Measurements from ENCODE around the gene PEPD.

The PEPD gene

DNA sequence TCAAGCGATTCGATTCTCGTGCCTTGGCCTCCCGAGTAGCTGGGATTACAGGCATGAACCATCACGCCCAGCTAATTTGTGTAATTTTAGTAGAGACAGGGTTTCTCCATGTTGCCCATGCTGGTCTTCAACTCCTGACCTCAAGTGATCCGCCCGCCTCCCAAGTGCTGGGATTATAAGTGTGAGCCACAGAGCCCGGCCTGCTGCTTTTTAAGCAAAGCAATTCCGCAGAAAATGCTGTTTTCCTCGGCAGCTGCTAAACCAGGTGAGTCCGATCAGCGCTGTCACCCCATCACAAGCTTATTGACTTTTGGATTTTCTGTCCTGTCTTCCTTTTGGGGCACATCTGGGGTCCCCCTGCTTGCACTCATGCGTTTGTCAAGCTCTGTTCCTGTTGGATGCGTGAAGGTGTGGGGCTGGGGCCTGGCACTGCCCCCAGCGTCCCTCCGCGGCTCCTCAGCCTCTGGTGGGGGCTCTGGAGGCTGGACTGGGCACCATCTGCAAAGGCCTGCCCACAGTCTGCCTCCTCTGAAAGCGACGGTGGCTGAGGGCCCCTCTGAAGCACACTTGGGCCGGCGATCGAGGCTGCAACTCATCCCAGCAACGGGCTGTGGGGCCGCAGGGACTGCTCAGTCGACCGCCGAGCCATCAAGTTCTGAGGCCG lies 122.4 kb downstream of the PEPD start:
- no peak overlapping the region for H3K27ac ChIP-seq (ENCODE audit: low read depth, low read length, poor library complexity, severe bottlenecking)
- no peak for TF ChIP-seq EZH2 (IDR thresholded peaks at IDR 0.05; ENCODE audit: borderline replicate concordance, low read length)
- TF ChIP-seq, protein P1, sequence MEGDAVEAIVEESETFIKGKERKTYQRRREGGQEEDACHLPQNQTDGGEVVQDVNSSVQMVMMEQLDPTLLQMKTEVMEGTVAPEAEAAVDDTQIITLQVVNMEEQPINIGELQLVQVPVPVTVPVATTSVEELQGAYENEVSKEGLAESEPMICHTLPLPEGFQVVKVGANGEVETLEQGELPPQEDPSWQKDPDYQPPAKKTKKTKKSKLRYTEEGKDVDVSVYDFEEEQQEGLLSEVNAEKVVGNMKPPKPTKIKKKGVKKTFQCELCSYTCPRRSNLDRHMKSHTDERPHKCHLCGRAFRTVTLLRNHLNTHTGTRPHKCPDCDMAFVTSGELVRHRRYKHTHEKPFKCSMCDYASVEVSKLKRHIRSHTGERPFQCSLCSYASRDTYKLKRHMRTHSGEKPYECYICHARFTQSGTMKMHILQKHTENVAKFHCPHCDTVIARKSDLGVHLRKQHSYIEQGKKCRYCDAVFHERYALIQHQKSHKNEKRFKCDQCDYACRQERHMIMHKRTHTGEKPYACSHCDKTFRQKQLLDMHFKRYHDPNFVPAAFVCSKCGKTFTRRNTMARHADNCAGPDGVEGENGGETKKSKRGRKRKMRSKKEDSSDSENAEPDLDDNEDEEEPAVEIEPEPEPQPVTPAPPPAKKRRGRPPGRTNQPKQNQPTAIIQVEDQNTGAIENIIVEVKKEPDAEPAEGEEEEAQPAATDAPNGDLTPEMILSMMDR (IDR thresholded peaks at IDR 0.05; ENCODE audit: low read length) = no peak
- no peak overlapping the region for H3K4me3 ChIP-seq (ENCODE audit: low read depth, low read length, poor library complexity, severe bottlenecking)
- H3K4me1 ChIP-seq (ENCODE audit: insufficient read depth, low read length, severe bottlenecking) = no peaks in the 10 kb centered on the region
- no peak overlapping the region for H3K9ac ChIP-seq (ENCODE audit: low read length)
- H4K20me1 ChIP-seq (ENCODE audit: insufficient read depth, low read length) = no peaks in the 10 kb centered on the region
- no peaks in the 10 kb centered on the region for H3K9me2 ChIP-seq (ENCODE audit: low read depth, low read length)
- H2AFZ ChIP-seq (ENCODE audit: low read length) = no peak overlapping the region
- H3K36me3 ChIP-seq (ENCODE audit: insufficient read depth, low read length) = no peaks in the 10 kb centered on the region
- no peak overlapping the region for H3K4me2 ChIP-seq (ENCODE audit: low read length)
- H3F3A ChIP-seq (ENCODE audit: insufficient read depth, low read length) = no peaks in the 10 kb centered on the region
- H3K27me3 ChIP-seq (ENCODE audit: insufficient read depth, low read length) = no peaks in the 10 kb centered on the region
- no peaks in the 10 kb centered on the region for H3K9me3 ChIP-seq (ENCODE audit: low read length)
- H3K79me2 ChIP-seq (ENCODE audit: insufficient read depth, low read length) = no peaks in the 10 kb centered on the region

DNA sequence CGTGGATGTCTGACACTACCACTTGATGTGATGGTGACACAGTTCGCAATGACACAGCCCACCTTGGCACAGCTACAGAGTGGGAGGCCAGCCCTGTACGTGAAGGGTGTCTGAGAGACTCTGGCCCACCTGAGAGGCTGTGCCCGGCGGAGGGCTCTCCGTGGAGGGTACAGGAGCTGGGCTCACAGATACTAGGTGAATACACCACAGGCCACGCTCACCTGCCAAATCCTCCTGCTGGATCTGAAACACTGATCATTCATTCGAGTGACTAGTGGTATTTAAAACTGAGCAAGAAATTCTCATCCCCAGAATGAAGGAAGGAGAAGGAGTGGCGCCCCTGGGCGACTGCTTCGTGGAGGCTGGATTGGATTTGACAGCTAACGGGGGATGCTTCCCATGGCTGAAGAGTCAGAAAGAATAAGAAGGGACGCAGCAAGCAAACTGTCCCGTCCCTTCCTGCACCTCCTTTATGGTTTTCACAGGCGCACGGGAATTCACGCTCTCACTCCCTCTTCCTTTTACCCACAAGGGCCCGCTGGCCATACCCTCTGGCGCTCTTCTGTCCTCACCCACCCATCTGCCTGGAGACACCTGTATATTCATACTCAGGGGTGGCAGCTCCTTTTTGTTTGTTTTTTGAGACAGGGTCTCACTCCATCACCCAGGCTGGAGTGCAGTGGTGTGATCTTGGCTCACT lies 123.1 kb downstream of the PEPD start:
- Histone ChIP-seq H3K4me1 (ENCODE audit: insufficient read depth, low read length, severe bottlenecking) (no peaks in the 10 kb centered on the region), H3K4me2 (ENCODE audit: low read length) (no peak overlapping the region), H3K27ac (ENCODE audit: low read depth, low read length, poor library complexity, severe bottlenecking) (no peak overlapping the region), H3K9ac (ENCODE audit: low read length) (no peak overlapping the region), H3K27me3 (ENCODE audit: insufficient read depth, low read length) (no peaks in the 10 kb centered on the region), H3K36me3 (ENCODE audit: insufficient read depth, low read length) (no peaks in the 10 kb centered on the region), H3K9me2 (ENCODE audit: low read depth, low read length) (no peaks in the 10 kb centered on the region), H3K4me3 (ENCODE audit: low read depth, low read length, poor library complexity, severe bottlenecking) (no peak overlapping the region), H3K9me3 (ENCODE audit: low read length) (no peaks in the 10 kb centered on the region), H3F3A (ENCODE audit: insufficient read depth, low read length) (no peaks in the 10 kb centered on the region), H4K20me1 (ENCODE audit: insufficient read depth, low read length) (no peaks in the 10 kb centered on the region), H2AFZ (ENCODE audit: low read length) (no peak overlapping the region), H3K79me2 (ENCODE audit: insufficient read depth, low read length) (no peaks in the 10 kb centered on the region)
- TF ChIP-seq, protein P1 (IDR thresholded peaks at IDR 0.05; ENCODE audit: low read length) = no peak
- TF ChIP-seq EZH2 (IDR thresholded peaks at IDR 0.05; ENCODE audit: borderline replicate concordance, low read length) = no peak

DNA sequence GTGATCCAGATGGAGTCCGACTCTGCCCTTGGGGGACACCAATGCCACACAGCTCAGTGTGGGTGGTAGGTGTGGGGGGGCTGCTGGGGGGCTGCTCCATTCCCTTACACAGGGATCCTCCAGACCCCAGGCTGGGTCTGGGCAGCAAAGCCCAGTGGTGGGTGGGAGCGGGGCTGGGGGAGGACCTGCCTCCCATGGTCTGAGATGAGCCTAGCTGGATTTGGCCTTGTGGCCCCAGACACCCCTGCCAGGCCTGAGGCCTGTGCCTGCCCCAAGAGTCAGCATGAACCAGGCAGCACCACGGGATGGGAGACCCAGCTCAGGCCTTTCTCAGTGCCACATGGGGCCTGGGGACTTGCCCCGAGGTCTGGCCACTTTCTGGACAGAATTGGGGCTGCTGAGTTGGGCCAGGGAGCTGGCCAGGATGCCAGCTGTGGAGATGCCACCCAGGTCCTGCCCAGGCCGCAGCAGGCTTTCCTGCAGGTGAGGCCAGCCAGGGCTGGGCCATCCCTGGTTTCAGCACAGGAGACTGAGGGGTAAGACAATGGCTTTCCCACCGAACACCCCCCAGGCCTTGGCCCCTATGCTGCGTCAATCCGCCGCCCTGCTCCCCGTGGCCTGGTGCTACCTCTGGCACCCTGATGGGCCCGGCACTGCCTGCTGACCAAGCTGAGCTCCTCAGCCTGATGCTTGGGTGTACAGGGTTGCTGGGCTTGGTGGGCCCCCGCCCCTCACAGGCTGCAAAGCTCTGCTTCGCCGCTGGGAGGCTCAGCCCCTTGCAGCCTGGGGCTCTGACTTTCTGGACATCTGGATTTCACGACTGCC lies 123.8 kb downstream of the PEPD start:
- no peak overlapping the region for H3K27ac ChIP-seq (ENCODE audit: low read depth, low read length, poor library complexity, severe bottlenecking)
- no peak overlapping the region for H3K9ac ChIP-seq (ENCODE audit: low read length)
- no peaks in the 10 kb centered on the region for H3K36me3 ChIP-seq (ENCODE audit: insufficient read depth, low read length)

More for the DNA sequence above, 123.8 kb downstream of the PEPD start:
- no peaks in the 10 kb centered on the region for H3K4me1 ChIP-seq (ENCODE audit: insufficient read depth, low read length, severe bottlenecking)
- no peaks in the 10 kb centered on the region for H4K20me1 ChIP-seq (ENCODE audit: insufficient read depth, low read length)
- H3K27me3 ChIP-seq (ENCODE audit: insufficient read depth, low read length) = no peaks in the 10 kb centered on the region
- H3F3A ChIP-seq (ENCODE audit: insufficient read depth, low read length) = no peaks in the 10 kb centered on the region
- TF ChIP-seq, protein P1 (IDR thresholded peaks at IDR 0.05; ENCODE audit: low read length) = peak; percentile 51
- TF ChIP-seq EZH2 (IDR thresholded peaks at IDR 0.05; ENCODE audit: borderline replicate concordance, low read length) = no peak
- H3K4me3 ChIP-seq (ENCODE audit: low read depth, low read length, poor library complexity, severe bottlenecking) = no peak overlapping the region
- H3K9me2 ChIP-seq (ENCODE audit: low read depth, low read length) = no peaks in the 10 kb centered on the region
- no peaks in the 10 kb centered on the region for H3K79me2 ChIP-seq (ENCODE audit: insufficient read depth, low read length)
- H3K9me3 ChIP-seq (ENCODE audit: low read length) = no peaks in the 10 kb centered on the region
- H2AFZ ChIP-seq (ENCODE audit: low read length) = no peak overlapping the region
- H3K4me2 ChIP-seq (ENCODE audit: low read length) = no peak overlapping the region

Data from OCI-LY1 (cell line).